Measurements from ENCODE around the gene SIX3.

DNA sequence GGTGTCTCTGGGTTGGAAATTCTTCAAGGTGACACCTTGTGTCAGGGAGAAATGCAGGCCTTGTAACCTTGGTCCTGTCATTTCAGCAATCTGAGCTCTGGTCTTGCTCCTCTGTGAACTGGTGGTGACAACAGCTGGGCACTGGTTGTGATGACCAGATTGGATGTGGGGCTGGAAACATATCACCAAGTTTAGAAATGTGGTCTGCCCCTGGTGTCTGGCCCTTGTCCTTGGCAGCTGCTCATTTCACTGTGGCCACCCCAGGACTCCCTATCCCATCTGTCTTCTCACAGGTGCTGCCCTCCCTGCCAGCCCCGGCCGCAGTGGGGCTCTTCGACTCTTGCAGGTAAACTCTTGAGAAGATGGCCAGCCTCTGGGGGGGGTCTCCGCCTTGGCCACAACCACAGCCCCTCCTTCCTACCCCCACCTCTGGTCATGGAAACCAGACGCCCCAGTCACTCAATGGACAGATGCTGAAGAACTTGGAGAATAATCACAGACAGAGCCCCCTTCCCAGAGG is 20.7 kb downstream of the SIX3 start:
- TF ChIP-seq POLR2A (IDR thresholded peaks at IDR 0.05; ENCODE audit: low read depth, low read length) (no peak), POLR2AphosphoS5 (IDR thresholded peaks at IDR 0.05; ENCODE audit: low read depth, low read length) (no peak), TAF1 (IDR thresholded peaks at IDR 0.05; ENCODE audit: borderline replicate concordance, low read depth, low read length) (no peak)

Measured in GM12892 (cell line).